AG09309 (cell line): ENCODE measurements around the gene TBC1D17.
"Not testable (repeated sequence)": the region's sequence is repeated elsewhere in the genome, so short reads cannot be mapped to it uniquely, and the experiment has no call there.

Experiments used
- DNase-seq: peaks from one replicate; pipeline ENCODE4 v3.0.0-alpha.2; 2010; ENCODE audit warnings: low read depth
- H3K4me3 ChIP-seq: 2 replicates; pipeline ENCODE4 v1.5.1; 2011; ENCODE audit warnings: mild to moderate bottlenecking, low read depth, low read length, moderate library complexity; ENCODE audit not compliant: control insufficient read depth
- CTCF ChIP-seq: IDR thresholded peaks from 2 replicates; pipeline ENCODE4 v1.5.1; 2011; ENCODE audit warnings: mild to moderate bottlenecking, low read depth, low read length, inconsistent platforms; ENCODE audit not compliant: insufficient read depth, control insufficient read depth; ENCODE audit errors: missing control alignments

TBC1D17 gene

DNA sequence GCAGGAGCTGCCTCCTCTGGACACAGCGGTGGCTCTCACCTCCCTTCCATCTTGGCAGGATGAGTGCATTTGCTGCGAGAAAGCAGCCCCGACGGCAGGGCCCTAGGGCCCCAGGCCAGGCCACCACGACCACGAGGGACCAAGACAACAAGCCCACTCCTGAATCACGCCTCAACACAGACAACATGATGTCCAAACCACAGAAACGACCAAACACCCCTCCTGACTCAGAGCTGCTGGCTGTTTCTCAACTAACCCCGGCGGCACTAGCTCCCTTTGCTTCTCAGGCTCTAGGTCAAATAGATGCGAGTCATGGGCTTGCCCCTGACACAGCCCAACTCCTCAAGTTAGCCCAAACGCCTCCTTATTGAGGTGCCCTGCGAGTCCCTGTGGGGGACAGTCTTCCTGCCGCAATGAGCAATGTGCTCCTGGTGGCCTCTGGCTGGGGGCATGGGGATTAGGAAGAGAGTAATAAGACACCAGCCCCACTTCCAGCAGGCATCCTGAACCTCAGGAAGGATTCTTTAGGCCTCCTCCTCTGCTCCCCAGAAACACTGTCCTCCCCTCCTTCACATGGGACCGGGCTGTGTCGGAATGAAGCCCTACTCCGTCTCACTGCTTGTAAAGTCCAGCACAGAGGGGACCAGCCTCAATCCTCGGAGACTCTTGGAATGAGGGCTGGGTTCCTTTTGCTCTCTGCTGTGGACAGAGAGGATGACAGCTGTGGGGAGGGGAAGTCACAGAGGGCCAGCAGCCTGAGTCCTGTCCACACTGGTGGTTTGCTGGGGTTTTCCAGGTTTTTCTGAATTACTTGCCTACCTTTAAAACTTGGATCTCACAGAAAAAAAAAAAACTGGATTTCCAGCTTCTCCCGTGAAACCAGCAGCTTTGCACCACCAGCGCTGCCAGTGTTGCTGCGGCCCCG lies 44.6 kb downstream of the TBC1D17 start:
- DNase-seq: no peak
- TF ChIP-seq CTCF: no peak

DNA sequence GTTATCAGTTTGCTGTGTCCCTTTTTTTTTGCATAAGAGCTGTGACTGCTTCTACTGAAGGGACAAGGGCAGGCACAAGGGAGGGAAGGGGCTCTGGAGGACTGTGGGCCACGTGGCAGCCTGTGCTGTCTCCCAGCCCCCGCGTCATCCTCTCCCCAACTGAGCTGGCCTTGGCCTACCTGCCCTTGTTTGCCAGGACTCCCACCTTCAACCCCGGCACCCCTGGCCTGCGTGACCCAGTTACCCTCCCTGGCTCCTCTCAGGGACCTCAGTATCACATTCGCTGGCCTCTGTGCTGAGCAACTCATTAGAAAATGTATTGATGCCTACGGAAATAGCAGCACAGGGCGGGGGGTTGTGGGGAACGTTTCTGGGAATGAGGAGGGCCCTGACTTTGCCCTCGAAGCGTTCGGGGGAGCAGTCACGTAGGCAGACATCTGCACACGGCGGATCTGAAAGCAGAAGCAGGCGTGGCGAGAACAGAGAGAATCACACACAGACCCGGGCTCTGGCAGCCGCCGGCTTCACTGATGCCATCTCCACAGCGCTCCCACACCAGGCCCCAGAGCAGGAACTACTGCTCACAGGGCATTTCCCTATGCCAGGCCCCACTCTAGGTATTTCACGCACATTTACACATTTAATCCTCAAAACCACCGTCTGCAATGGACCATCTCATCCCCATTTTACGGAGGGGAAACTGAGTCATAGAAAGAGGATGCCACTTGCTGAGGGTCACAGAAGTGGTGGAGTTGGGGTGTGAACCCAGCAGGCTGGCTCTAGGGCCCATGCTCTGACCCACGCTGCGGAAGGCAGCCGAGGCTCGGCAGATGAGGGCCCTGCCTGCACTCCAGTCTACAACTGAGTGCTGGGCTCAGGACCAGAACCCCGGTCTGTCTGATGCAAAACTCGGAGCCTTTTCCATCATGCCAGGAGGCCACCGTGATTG lies 45.8 kb downstream of the TBC1D17 start:
- no peak for TF ChIP-seq CTCF

More for the DNA sequence above, 44.6 kb downstream of the TBC1D17 start:
- H3K4me3 ChIP-seq: no peak overlapping the region

DNA sequence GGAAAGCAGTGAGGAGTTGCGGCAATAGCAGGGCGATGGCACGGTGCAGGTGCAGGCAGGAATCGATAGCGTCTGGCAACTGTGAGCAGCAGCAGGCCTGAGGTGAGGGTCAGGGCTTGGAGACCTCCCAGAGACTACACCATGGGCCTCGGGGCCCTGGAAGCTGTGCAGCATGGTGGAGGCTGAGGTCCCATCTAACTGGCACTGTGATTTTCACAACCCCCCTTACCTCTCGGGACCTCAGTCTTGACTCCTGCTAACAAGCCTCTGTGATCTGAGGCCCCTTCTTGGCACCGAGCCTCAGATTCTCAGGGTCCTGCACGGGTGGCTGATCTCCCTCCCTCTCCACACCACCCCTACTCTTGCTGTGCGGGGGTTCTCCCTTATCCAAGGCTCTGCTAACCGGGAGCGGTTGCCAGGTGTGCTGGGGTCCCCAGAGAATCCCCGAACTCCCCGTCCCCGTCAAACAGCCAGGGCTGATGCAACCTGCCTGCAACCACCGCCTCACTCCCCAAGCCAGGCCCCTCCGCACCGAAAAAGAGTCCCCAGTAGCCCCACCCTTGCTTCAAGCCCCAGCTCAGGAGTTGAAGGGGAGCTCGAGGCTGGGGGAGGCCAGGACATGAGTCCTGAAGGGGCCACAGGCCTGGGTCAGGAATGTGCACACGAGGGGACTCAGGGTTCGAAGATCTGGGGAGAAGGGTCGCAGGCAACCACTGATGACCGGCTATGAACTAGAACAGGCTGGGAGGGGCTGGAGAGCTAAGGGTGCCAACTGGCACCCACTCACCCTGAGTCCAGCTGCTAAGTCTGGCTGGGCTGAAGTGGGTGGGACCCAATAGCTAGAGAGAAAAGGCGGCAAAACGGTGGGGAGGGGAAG lies 46.7 kb downstream of the TBC1D17 start:
- no peak for TF ChIP-seq CTCF
- no peak overlapping the region for H3K4me3 ChIP-seq
- DNase-seq: no peak

More for the DNA sequence above, 45.8 kb downstream of the TBC1D17 start:
- H3K4me3 ChIP-seq: no peak overlapping the region
- no peak for DNase-seq

DNA sequence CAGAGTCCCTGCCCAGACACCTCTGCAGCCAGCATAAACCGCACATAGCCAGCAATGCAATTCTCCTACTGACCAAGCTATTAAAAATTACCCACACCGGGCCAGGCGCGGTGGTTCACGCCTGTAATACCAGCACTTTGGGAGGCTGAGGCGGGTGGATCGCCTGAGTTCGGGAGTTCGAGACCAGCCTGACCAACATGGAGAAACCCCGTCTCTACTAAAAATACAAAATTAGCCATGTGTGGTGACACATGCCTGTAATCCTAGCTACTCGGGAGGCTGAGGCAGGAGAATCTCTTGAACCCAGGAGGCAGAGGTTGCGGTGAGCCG lies 47.3 kb downstream of the TBC1D17 start:
- DNase-seq, H3K4me3 ChIP-seq: not testable (repeated sequence)

DNA sequence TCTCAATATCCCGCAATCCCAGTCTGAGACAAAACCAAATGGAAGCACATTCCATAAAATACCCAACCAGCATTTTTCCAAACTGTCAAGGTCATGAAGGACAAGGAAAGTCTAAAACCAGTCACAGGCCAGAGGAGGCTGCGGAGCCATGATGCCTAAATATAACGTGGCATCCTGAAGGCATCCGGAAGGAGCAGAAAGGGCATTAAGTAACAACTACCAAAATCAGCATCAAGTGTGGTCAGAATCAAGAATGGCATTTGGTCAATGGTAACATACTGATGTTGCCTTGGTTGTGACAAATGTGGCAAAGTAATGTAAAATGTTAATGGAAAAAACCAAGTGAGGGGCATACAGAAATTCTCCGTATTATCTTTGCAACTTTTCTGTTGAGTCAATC lies 48.0 kb downstream of the TBC1D17 start:
- no peak for DNase-seq
- no peak for TF ChIP-seq CTCF
- no peak overlapping the region for H3K4me3 ChIP-seq

- TF ChIP-seq CTCF: no peak
- no peak overlapping the region for H3K4me3 ChIP-seq
- DNase-seq: no peak
These were observed 49.0 kb downstream of the TBC1D17 start for GRCh38 chr19:49926515-49926914.
